Hepatocyte (in vitro differentiated cells): Measurements from ENCODE around the gene ASTN2.

Experiments
- CTCF ChIP-seq: fragments of 200-600 bp; sonication (generic); IDR thresholded peaks from 2 replicates; pipeline ENCODE4 v1.5.1; 2016; ENCODE audit warnings: antibody characterized with exemption, mild to moderate bottlenecking; ENCODE audit not compliant: poor library complexity
- EZH2 ChIP-seq: fragments of 200-600 bp; sonication (generic); IDR thresholded peaks from 2 replicates; pipeline ENCODE4 v1.6.1; 2016; ENCODE audit warnings: antibody characterized with exemption, mild to moderate bottlenecking, borderline replicate concordance
- EZH2phosphoT487 ChIP-seq: fragments of 200-600 bp; sonication (generic); IDR thresholded peaks from one replicate; pipeline ENCODE4 v1.6.1; 2018; ENCODE audit warnings: antibody characterized with exemption, mild to moderate bottlenecking, low read depth, moderate library complexity; ENCODE audit not compliant: unreplicated experiment, severe bottlenecking

GRCh38 chr9:116934131-116934530 is 480.7 kb downstream of the ASTN2 start:
- TF ChIP-seq CTCF (no peak), EZH2 (no peak), EZH2phosphoT487 (no peak)
